Pulmonary artery endothelial cell (primary cell): Measurements from ENCODE around the gene NPAS2. TPM values are rescaled to one million over a fixed set of nuclear protein-coding genes. Genes with fewer than 3 reads are reported as not detected.

Source experiments
- DNase-seq: peaks from one replicate; pipeline ENCODE4 v3.0.0-alpha.2; 2011; ENCODE audit warnings: low read depth, low spot score
- total RNA-seq: library from RNA; depleted of rRNA; stranded (reverse); fragments of >200 nt; gene quantifications from 2 replicates; pipeline ENCODE4 v1.2.3, GENCODE V29; 2014

The NPAS2 gene
- total RNA-seq, 1 donor from 2014 or later = 9.8 TPM

DNA sequence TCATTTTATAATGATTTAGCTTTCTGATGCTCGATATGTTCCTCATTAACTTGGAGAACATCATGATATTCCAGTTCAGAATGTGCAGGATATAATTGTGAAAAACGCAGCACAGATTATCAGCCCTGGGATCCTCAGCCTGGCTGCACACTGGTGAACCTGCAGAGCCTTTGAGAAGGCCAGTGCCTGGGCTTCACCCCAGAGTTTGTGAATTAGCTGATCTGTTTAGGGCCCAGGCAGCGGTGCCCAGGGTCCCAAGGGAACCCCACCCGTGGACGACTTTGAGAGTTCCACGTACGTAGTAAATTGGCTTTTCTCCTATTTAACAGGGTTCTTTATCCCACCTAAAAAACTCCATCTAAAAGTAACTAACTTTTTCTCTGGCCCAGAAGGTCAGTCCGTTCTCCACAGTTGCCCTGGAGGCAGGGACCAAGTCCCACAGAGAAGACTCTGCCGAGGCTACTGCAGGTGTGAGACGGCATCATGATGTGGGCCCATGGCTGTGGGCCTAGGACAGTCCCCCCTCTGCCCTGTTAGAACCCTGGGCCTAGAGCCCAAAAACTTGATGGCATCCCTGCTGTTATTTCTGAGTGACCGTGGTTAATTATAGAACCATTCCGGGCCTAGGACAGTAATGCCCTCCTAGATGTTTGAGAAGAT, 142.6 kb downstream of the NPAS2 start:
- DNase-seq = no peak

- DNase-seq = no peak
These were observed 143.1 kb downstream of the NPAS2 start for GRCh38 chr2:100963026-100963375.

- DNase-seq = no peak
These were observed 144.3 kb downstream of the NPAS2 start for GRCh38 chr2:100964222-100964621.

- no peak for DNase-seq
These were observed 144.8 kb downstream of the NPAS2 start for GRCh38 chr2:100964681-100965169.

- no peak for DNase-seq
These were observed 145.7 kb downstream of the NPAS2 start for GRCh38 chr2:100965596-100965995.

GRCh38 chr2:100967716-100968115, 147.8 kb downstream of the NPAS2 start:
- DNase-seq = no peak

DNA sequence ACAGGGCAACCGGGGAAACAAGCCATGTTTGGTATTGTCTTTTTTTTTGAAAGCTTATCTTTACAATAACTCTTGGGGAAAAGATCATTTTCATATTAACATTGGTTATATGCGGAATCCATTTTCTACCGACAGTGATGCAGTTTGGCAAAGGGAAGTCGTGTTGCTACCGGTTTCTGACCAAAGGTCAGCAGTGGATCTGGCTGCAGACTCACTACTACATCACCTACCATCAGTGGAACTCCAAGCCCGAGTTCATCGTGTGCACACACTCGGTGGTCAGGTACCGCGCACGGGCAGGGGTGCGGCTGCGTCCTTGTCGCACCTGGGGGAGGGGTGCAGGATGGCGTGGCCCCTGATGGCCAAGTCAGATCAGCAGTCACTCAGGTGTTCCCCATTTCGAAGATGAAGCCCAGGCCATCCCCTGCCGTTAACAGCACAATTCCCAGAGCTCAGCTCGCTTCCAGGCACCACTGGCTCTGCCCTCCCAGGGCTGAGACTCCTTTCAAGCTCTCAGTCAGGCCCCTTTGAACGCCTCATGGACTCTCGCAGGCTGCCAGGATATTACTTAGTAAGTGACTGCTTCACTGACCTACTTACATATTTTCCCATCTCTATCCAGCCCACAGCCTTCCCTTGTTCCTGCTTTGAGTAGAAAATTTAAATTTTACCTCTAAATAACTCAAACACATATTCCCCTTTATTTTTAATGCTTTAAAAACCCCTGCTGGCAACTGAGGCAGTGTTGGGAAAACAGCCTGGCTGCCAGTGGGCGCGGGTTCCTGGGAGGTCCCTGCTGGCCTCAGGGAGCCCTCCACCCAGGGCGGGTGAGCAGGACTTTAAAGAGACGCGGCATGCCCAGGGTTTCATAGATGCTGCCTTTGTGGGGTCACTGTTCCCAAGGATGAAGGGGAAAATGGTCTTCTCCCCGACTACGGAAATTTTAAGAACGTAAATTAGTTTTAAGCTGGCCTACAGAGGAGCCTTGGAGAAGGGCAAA, 148.5 kb downstream of the NPAS2 start:
- DNase-seq = no peak

GRCh38 chr2:100969998-100970397, 150.1 kb downstream of the NPAS2 start:
- DNase-seq = no peak

DNA sequence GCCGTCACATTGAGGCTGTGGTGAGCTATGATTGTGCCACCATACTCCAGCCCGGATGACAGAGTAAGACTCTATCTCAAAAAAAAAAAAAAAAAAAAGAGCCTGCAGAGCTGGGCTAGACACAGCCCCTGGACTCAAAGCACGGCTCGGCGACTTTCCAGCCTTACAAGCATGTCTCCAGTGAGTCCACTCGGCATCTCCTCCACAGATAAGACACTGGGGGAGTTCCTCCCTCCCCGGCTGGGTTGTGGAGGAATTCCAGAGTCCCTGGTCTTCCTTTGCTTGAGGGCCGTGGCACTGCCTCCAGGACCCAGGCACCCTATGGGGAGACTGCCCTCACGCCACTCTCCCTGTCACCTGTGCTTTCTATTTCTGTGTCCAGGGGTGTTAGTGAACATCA, 151.3 kb downstream of the NPAS2 start:
- DNase-seq = no peak

GRCh38 chr2:100972452-100972851, 152.5 kb downstream of the NPAS2 start:
- no peak for DNase-seq

- DNase-seq = no peak
These were observed 155.0 kb downstream of the NPAS2 start for GRCh38 chr2:100974712-100975520.

DNA sequence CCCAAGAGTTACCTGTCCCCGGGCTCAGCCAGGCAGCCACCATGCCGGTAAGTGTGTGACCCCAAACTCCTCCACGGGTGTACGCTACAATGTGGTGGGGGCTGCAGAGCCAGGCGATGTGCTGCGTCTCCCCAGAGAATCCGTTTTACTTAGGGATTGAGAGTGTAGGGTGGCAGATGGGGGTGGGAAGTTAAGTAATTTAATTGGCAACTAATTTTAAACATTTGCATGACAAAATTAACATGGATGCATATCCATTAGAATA, 155.5 kb downstream of the NPAS2 start:
- no peak for DNase-seq

- DNase-seq = no peak
These were observed 156.1 kb downstream of the NPAS2 start for GRCh38 chr2:100976061-100976460.

DNA sequence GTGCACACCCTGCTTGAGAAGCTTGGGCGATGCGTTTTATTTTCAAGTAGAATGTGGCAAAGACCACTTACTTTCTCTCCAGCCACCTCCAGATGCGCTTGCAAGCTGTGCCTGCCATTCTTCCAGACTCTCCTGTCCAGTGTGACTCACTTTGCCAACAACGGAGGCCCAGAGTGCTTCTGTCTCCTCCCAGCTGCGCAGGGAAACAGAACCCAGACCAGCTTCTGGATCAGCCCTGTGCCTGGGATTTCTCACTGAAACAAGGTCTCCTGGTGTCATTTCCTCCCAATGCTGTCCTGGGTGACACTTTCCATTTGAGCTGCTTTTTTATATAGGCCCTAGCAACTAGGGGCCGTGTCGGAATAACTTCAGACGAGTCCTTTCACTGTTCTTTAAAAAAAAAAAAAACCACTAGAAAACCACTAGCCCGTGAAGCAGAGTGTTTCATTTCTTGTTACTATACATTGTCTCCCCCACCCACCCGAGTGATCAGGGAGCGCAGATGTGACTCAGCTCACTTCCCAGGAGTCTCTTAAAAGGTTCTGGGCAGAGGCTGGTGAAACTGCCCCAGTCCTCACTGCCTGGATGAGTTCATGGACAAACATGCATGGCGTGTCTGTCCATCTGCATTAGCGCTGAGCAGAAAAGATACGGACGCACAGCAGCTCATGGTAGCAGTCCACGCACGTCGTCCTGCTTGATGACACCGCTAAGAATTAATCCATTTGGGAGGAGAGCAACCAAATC, 156.9 kb downstream of the NPAS2 start:
- DNase-seq = no peak

DNA sequence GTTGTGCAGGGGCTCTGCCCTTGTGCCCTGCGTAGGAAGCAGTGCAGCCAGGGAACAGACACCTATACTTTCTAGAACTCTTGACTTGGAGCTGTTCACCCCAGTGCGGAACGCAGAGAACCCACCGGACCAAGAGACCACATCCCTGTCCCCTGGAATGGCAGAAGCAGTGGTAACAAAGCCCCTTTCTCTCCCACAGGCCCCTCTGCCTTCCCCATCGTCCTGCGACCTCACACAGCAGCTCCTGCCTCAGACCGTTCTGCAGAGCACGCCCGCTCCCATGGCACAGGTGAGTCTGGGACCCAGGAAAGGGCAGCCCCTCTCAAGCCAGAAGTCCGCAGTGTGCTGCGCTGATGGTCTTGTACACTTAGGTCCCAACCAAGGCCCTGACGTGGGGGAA, 157.6 kb downstream of the NPAS2 start:
- no peak for DNase-seq

DNA sequence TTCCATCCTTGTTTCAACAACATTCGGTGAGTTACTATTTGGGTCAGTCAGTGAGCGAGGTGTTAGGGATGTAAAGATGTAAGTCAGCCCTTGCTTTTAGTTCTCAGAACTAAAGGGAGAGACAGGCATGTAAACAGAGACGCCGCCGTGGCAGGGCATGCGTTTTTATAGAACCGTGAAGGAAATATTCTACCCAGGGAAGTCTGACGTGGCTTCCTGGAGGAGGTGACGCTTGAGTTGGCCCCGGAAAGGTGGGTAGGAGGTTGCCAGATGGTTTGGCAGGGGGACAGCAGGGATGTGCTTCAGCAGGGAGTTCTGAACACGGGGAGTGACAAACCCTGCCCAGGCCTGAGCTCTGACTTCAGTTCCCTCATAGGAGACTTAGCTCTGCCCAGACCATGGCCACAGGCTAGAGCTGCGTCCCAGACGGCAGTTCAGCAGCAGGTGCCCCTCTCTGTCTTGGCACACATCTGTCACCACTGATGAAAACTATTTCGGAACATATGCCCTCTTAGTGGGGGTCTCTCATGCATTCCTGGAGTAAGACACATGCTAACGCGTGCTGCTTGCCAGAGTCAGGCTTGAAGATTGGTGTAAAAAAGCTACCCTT, 158.7 kb downstream of the NPAS2 start:
- peak; percentile 72 for DNase-seq

GRCh38 chr2:100980046-100980445, 160.1 kb downstream of the NPAS2 start:
- no peak for DNase-seq

DNA sequence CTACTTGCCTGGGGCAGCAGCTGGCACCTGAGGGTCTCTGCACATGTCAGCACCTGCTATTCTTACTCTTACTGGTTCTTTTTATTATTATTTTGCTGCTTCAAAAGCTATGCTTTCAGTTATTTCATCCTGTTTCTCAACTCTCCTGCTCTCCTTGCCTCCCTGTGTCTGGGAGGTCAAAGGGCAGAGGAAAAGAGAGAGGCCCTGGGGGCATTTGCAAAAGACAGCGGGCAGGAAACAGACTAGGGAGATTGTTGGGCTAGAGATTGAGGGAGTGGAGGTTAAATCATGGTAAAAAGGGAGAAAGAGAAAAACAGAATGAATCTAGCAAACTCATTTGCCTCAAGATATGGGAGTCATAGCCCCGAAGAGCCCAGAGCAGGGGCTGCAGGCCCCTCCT, 161.1 kb downstream of the NPAS2 start:
- DNase-seq = no peak

GRCh38 chr2:100982431-100982861, 162.5 kb downstream of the NPAS2 start:
- DNase-seq = no peak

DNA sequence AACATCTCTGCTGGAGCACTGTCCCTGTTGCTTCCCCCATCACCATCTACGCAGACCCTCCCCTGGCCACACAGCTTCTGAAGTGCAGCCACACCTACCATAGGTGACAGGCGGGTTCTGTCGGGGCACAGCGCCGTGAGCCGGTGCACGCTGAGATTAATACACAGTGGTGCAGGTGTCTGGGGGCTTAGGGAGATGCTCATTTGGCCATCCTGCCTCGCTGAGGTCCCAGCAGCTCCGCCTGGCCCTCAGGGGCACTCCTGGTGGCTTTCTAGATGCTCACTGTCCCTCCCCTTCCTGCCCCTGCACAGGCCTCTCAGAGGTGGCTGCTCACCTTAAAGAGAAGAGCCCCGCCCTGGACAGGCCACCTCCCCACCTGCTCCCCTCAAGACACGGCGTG, 163.3 kb downstream of the NPAS2 start:
- DNase-seq = no peak
